ENCODE data around the gene ARMC9. TPM values are rescaled to one million over a fixed set of nuclear protein-coding genes. Genes with fewer than 3 reads are reported as not detected.

The ARMC9 gene
- total RNA-seq, 1 donor from 2014 or later = 40.8 TPM

- TF ChIP-seq CTCF (IDR thresholded peaks at IDR 0.05; ENCODE audit: unreplicated experiment) = no peak
- no peaks in the 10 kb centered on the region for H3K27me3 Mint-ChIP-seq
- peaks cover 16% of the 10 kb centered on the region for H3K36me3 Mint-ChIP-seq (ENCODE audit: insufficient read depth)
- H3K4me3 Mint-ChIP-seq (ENCODE audit: low read depth) = no peak overlapping the region
- no peak for DNase-seq (ENCODE audit: low spot score, unreplicated experiment)
- no peaks in the 10 kb centered on the region for H3K4me1 Mint-ChIP-seq (ENCODE audit: low read depth)
- H3K9me3 Mint-ChIP-seq (ENCODE audit: low read depth) = no peaks in the 10 kb centered on the region
- H3K27ac Mint-ChIP-seq = peak overlapping the region; percentile 56
Measured at GRCh38 chr2:231288590-231288989, 90.2 kb downstream of the ARMC9 start.

- H3K9me3 Mint-ChIP-seq (ENCODE audit: low read depth) = no peaks in the 10 kb centered on the region
- no peaks in the 10 kb centered on the region for H3K27me3 Mint-ChIP-seq
- H3K4me1 Mint-ChIP-seq (ENCODE audit: low read depth) = no peaks in the 10 kb centered on the region
- peaks cover 23% of the 10 kb centered on the region for H3K36me3 Mint-ChIP-seq (ENCODE audit: insufficient read depth)
- no peak for TF ChIP-seq CTCF (IDR thresholded peaks at IDR 0.05; ENCODE audit: unreplicated experiment)
- no peak overlapping the region for H3K4me3 Mint-ChIP-seq (ENCODE audit: low read depth)
- no peak for DNase-seq (ENCODE audit: low spot score, unreplicated experiment)
- H3K27ac Mint-ChIP-seq = no peak overlapping the region
Measured at GRCh38 chr2:231290321-231291015, 92.0 kb downstream of the ARMC9 start.

GRCh38 chr2:231292472-231293134 lies 94.2 kb downstream of the ARMC9 start:
- H3K4me1 Mint-ChIP-seq (ENCODE audit: low read depth) = peaks cover 2% of the 10 kb centered on the region

GRCh38 chr2:231293163-231293562 lies 94.7 kb downstream of the ARMC9 start:
- TF ChIP-seq CTCF (IDR thresholded peaks at IDR 0.05; ENCODE audit: unreplicated experiment) = no peak
- Mint-ChIP-seq H3K4me3 (ENCODE audit: low read depth) (no peak overlapping the region), H3K27me3 (no peaks in the 10 kb centered on the region), H3K4me1 (ENCODE audit: low read depth) (peaks cover 4% of the 10 kb centered on the region), H3K27ac (no peak overlapping the region), H3K9me3 (ENCODE audit: low read depth) (no peaks in the 10 kb centered on the region), H3K36me3 (ENCODE audit: insufficient read depth) (peaks cover 22% of the 10 kb centered on the region)
- no peak for DNase-seq (ENCODE audit: low spot score, unreplicated experiment)

More at GRCh38 chr2:231292472-231293134, 94.2 kb downstream of the ARMC9 start:
- no peak for DNase-seq (ENCODE audit: low spot score, unreplicated experiment)
- no peak for TF ChIP-seq CTCF (IDR thresholded peaks at IDR 0.05; ENCODE audit: unreplicated experiment)
- no peak overlapping the region for H3K27ac Mint-ChIP-seq
- H3K27me3 Mint-ChIP-seq = no peaks in the 10 kb centered on the region
- H3K4me3 Mint-ChIP-seq (ENCODE audit: low read depth) = no peak overlapping the region
- H3K36me3 Mint-ChIP-seq (ENCODE audit: insufficient read depth) = peaks cover 23% of the 10 kb centered on the region
- H3K9me3 Mint-ChIP-seq (ENCODE audit: low read depth) = no peaks in the 10 kb centered on the region

GRCh38 chr2:231294116-231294515 lies 95.7 kb downstream of the ARMC9 start:
- H3K4me1 Mint-ChIP-seq (ENCODE audit: low read depth) = peaks cover 4% of the 10 kb centered on the region
- H3K27ac Mint-ChIP-seq = no peak overlapping the region
- no peaks in the 10 kb centered on the region for H3K9me3 Mint-ChIP-seq (ENCODE audit: low read depth)
- no peak for TF ChIP-seq CTCF (IDR thresholded peaks at IDR 0.05; ENCODE audit: unreplicated experiment)
- H3K36me3 Mint-ChIP-seq (ENCODE audit: insufficient read depth) = peaks cover 20% of the 10 kb centered on the region
- H3K4me3 Mint-ChIP-seq (ENCODE audit: low read depth) = no peak overlapping the region
- DNase-seq (ENCODE audit: low spot score, unreplicated experiment) = no peak
- H3K27me3 Mint-ChIP-seq = no peaks in the 10 kb centered on the region
